ENCODE measurements around the gene UGT1A8.
"Not testable (repeated sequence)": the region's sequence is repeated elsewhere in the genome, so short reads cannot be mapped to it uniquely, and the experiment has no call there.

Gene UGT1A8

GRCh38 chr2:233736868-233737653, 119.6 kb downstream of the UGT1A8 start:
- not testable (repeated sequence) for H4K91ac ChIP-seq (ENCODE audit: low read depth, low read length, poor library complexity); H3K4me2 ChIP-seq (ENCODE audit: insufficient read depth, low read length, poor library complexity, severe bottlenecking); H3K23ac ChIP-seq (ENCODE audit: low read depth, low read length, poor library complexity); H2BK15ac ChIP-seq (ENCODE audit: low read length); H2BK5ac ChIP-seq (ENCODE audit: low read length); H3K18ac ChIP-seq (ENCODE audit: low read length); DNase-seq (ENCODE audit: low spot score); H3K27me3 ChIP-seq (ENCODE audit: control insufficient read depth in 3 of 3, insufficient read depth in 3 of 3, low read depth in 1 of 3, low read length in 3 of 3); H2BK120ac ChIP-seq (ENCODE audit: low read depth, low read length); H4K8ac ChIP-seq (ENCODE audit: low read depth, low read length); H3K14ac ChIP-seq (ENCODE audit: low read length); H3K9me3 ChIP-seq (replicated peaks in 1 of 2; ENCODE audit: control insufficient read depth in 2 of 2, insufficient read depth in 1 of 2, low read depth in 1 of 2, low read length in 2 of 2); H3K27ac ChIP-seq (replicated peaks; ENCODE audit: low read length); H3K79me1 ChIP-seq (ENCODE audit: low read depth, low read length); H3K4ac ChIP-seq (ENCODE audit: low read length); H3K4me3 ChIP-seq (ENCODE audit: low read length in 2 of 2); H2BK12ac ChIP-seq (ENCODE audit: low read length); H3K36me3 ChIP-seq (replicated peaks in 1 of 2; ENCODE audit: control insufficient read depth in 2 of 2, insufficient read depth in 2 of 2, low read length in 2 of 2); H3K4me1 ChIP-seq (ENCODE audit: control insufficient read depth in 2 of 2, insufficient read depth in 1 of 2, low read depth in 1 of 2, low read length in 2 of 2); H2AK5ac ChIP-seq (ENCODE audit: low read depth, low read length); H3K9ac ChIP-seq (ENCODE audit: low read depth, low read length, poor library complexity)
- no CpG with 5 or more reads among the region's 14 CpGs for WGBS, 2 donors (ENCODE audit: extremely low coverage in 2 of 2, insufficient read length in 2 of 2, insufficient replicate concordance in 1 of 2)
- H2AFZ ChIP-seq (ENCODE audit: low read length) = peak overlapping the region; percentile 77

GRCh38 chr2:233740870-233741269, 123.4 kb downstream of the UGT1A8 start:
- no peak for DNase-seq (ENCODE audit: low spot score)
- no peak overlapping the region for H3K27ac ChIP-seq (replicated peaks; ENCODE audit: low read length)
- H2BK12ac ChIP-seq (ENCODE audit: low read length) = no peak overlapping the region
- no CpG with 5 or more reads among the region's 2 CpGs for WGBS, 2 donors (ENCODE audit: extremely low coverage in 2 of 2, insufficient read length in 2 of 2, insufficient replicate concordance in 1 of 2)
- no peak overlapping the region for H3K18ac ChIP-seq (ENCODE audit: low read length)
- H2AK5ac ChIP-seq (ENCODE audit: low read depth, low read length) = no peak overlapping the region
- H3K79me1 ChIP-seq (ENCODE audit: low read depth, low read length) = no peaks in the 10 kb centered on the region
- no peak overlapping the region for H3K4me3 ChIP-seq (ENCODE audit: low read length in 2 of 2)
- H3K14ac ChIP-seq (ENCODE audit: low read length) = no peak overlapping the region
- no peak overlapping the region for H4K91ac ChIP-seq (ENCODE audit: low read depth, low read length, poor library complexity)
- peaks cover 3 to 9% of the 10 kb centered on the region in 2 donors for H3K9me3 ChIP-seq (replicated peaks in 1 of 2; ENCODE audit: control insufficient read depth in 2 of 2, insufficient read depth in 1 of 2, low read depth in 1 of 2, low read length in 2 of 2)
- H2BK5ac ChIP-seq (ENCODE audit: low read length) = no peak overlapping the region
- peaks cover 0 to 3% of the 10 kb centered on the region in 2 donors for H3K4me1 ChIP-seq (ENCODE audit: control insufficient read depth in 2 of 2, insufficient read depth in 1 of 2, low read depth in 1 of 2, low read length in 2 of 2)
- H2AFZ ChIP-seq (ENCODE audit: low read length) = no peak overlapping the region
- no peaks in the 10 kb centered on the region for H3K27me3 ChIP-seq (ENCODE audit: control insufficient read depth in 3 of 3, insufficient read depth in 3 of 3, low read depth in 1 of 3, low read length in 3 of 3)
- H3K4me2 ChIP-seq (ENCODE audit: insufficient read depth, low read length, poor library complexity, severe bottlenecking) = no peak overlapping the region
- H3K4ac ChIP-seq (ENCODE audit: low read length) = no peak overlapping the region
- no peak overlapping the region for H3K23ac ChIP-seq (ENCODE audit: low read depth, low read length, poor library complexity)
- no peaks in the 10 kb centered on the region for H3K36me3 ChIP-seq (replicated peaks in 1 of 2; ENCODE audit: control insufficient read depth in 2 of 2, insufficient read depth in 2 of 2, low read length in 2 of 2)
- no peak overlapping the region for H4K8ac ChIP-seq (ENCODE audit: low read depth, low read length)
- no peak overlapping the region for H3K9ac ChIP-seq (ENCODE audit: low read depth, low read length, poor library complexity)
- H2BK120ac ChIP-seq (ENCODE audit: low read depth, low read length) = no peak overlapping the region
- H2BK15ac ChIP-seq (ENCODE audit: low read length) = no peak overlapping the region

- Histone ChIP-seq H2BK12ac (ENCODE audit: low read length) (no peak overlapping the region), H2AFZ (ENCODE audit: low read length) (no peak overlapping the region), H3K9me3 (replicated peaks in 1 of 2; ENCODE audit: control insufficient read depth in 2 of 2, insufficient read depth in 1 of 2, low read depth in 1 of 2, low read length in 2 of 2) (peaks cover 0 to 3% of the 10 kb centered on the region in 2 donors), H3K79me1 (ENCODE audit: low read depth, low read length) (no peaks in the 10 kb centered on the region), H3K4ac (ENCODE audit: low read length) (no peak overlapping the region), H3K36me3 (replicated peaks in 1 of 2; ENCODE audit: control insufficient read depth in 2 of 2, insufficient read depth in 2 of 2, low read length in 2 of 2) (no peaks in the 10 kb centered on the region), H3K4me2 (ENCODE audit: insufficient read depth, low read length, poor library complexity, severe bottlenecking) (peak overlapping the region; percentile 15), H3K9ac (ENCODE audit: low read depth, low read length, poor library complexity) (no peak overlapping the region), H2AK5ac (ENCODE audit: low read depth, low read length) (peak overlapping the region; percentile 75), H2BK5ac (ENCODE audit: low read length) (peak overlapping the region; percentile 36), H3K4me3 (ENCODE audit: low read length in 2 of 2) (peak overlapping the region in 1 of 2 donors; percentile 56), H3K14ac (ENCODE audit: low read length) (no peak overlapping the region), H3K27ac (replicated peaks; ENCODE audit: low read length) (no peak overlapping the region), H3K23ac (ENCODE audit: low read depth, low read length, poor library complexity) (peak overlapping the region; percentile 90), H4K91ac (ENCODE audit: low read depth, low read length, poor library complexity) (no peak overlapping the region), H2BK120ac (ENCODE audit: low read depth, low read length) (peak overlapping the region; percentile 58), H4K8ac (ENCODE audit: low read depth, low read length) (no peak overlapping the region), H3K27me3 (ENCODE audit: control insufficient read depth in 3 of 3, insufficient read depth in 3 of 3, low read depth in 1 of 3, low read length in 3 of 3) (no peaks in the 10 kb centered on the region), H2BK15ac (ENCODE audit: low read length) (no peak overlapping the region), H3K4me1 (ENCODE audit: control insufficient read depth in 2 of 2, insufficient read depth in 1 of 2, low read depth in 1 of 2, low read length in 2 of 2) (no peaks in the 10 kb centered on the region), H3K18ac (ENCODE audit: low read length) (peak overlapping the region; percentile 80)
- WGBS, 2 donors (ENCODE audit: extremely low coverage in 2 of 2, insufficient read length in 2 of 2, insufficient replicate concordance in 1 of 2) = no CpG with 5 or more reads among the region's 46 CpGs
- DNase-seq (ENCODE audit: low spot score) = no peak
Measured at GRCh38 chr2:233743464-233744259, 126.2 kb downstream of the UGT1A8 start.

- no peaks in the 10 kb centered on the region for H3K36me3 ChIP-seq (replicated peaks in 1 of 2; ENCODE audit: control insufficient read depth in 2 of 2, insufficient read depth in 2 of 2, low read length in 2 of 2)
- no peak overlapping the region for H3K9ac ChIP-seq (ENCODE audit: low read depth, low read length, poor library complexity)
- H3K4me3 ChIP-seq (ENCODE audit: low read length in 2 of 2) = no peak overlapping the region
- DNase-seq (ENCODE audit: low spot score) = no peak
- H3K4ac ChIP-seq (ENCODE audit: low read length) = no peak overlapping the region
- H3K4me1 ChIP-seq (ENCODE audit: control insufficient read depth in 2 of 2, insufficient read depth in 1 of 2, low read depth in 1 of 2, low read length in 2 of 2) = no peaks in the 10 kb centered on the region
- H3K27ac ChIP-seq (replicated peaks; ENCODE audit: low read length) = no peak overlapping the region
- no peak overlapping the region for H2BK120ac ChIP-seq (ENCODE audit: low read depth, low read length)
- no CpG with 5 or more reads among the region's 5 CpGs for WGBS, 2 donors (ENCODE audit: extremely low coverage in 2 of 2, insufficient read length in 2 of 2, insufficient replicate concordance in 1 of 2)
- H3K23ac ChIP-seq (ENCODE audit: low read depth, low read length, poor library complexity) = no peak overlapping the region
- H2AFZ ChIP-seq (ENCODE audit: low read length) = no peak overlapping the region
- no peak overlapping the region for H4K91ac ChIP-seq (ENCODE audit: low read depth, low read length, poor library complexity)
- H2BK5ac ChIP-seq (ENCODE audit: low read length) = no peak overlapping the region
- H3K14ac ChIP-seq (ENCODE audit: low read length) = no peak overlapping the region
- H3K4me2 ChIP-seq (ENCODE audit: insufficient read depth, low read length, poor library complexity, severe bottlenecking) = no peak overlapping the region
- no peak overlapping the region for H3K18ac ChIP-seq (ENCODE audit: low read length)
- H3K79me1 ChIP-seq (ENCODE audit: low read depth, low read length) = no peaks in the 10 kb centered on the region
- H2BK15ac ChIP-seq (ENCODE audit: low read length) = no peak overlapping the region
- H3K27me3 ChIP-seq (ENCODE audit: control insufficient read depth in 3 of 3, insufficient read depth in 3 of 3, low read depth in 1 of 3, low read length in 3 of 3) = no peaks in the 10 kb centered on the region
- H4K8ac ChIP-seq (ENCODE audit: low read depth, low read length) = no peak overlapping the region
- H2BK12ac ChIP-seq (ENCODE audit: low read length) = no peak overlapping the region
- H2AK5ac ChIP-seq (ENCODE audit: low read depth, low read length) = no peak overlapping the region
- H3K9me3 ChIP-seq (replicated peaks in 1 of 2; ENCODE audit: control insufficient read depth in 2 of 2, insufficient read depth in 1 of 2, low read depth in 1 of 2, low read length in 2 of 2) = peaks cover 0 to 3% of the 10 kb centered on the region in 2 donors
Measured at GRCh38 chr2:233745073-233745755, 127.8 kb downstream of the UGT1A8 start.

All from neuronal stem cell (in vitro differentiated cells).